C1 segment of cervical spinal cord (tissue), 14 donors: Measurements from ENCODE around the gene PCDH9.

Source experiments
- DNase-seq, 14 donors: peaks; one replicate each; lab custom pipeline; 2025; lab: John Stamatoyannopoulos, UW

The PCDH9 gene

DNA sequence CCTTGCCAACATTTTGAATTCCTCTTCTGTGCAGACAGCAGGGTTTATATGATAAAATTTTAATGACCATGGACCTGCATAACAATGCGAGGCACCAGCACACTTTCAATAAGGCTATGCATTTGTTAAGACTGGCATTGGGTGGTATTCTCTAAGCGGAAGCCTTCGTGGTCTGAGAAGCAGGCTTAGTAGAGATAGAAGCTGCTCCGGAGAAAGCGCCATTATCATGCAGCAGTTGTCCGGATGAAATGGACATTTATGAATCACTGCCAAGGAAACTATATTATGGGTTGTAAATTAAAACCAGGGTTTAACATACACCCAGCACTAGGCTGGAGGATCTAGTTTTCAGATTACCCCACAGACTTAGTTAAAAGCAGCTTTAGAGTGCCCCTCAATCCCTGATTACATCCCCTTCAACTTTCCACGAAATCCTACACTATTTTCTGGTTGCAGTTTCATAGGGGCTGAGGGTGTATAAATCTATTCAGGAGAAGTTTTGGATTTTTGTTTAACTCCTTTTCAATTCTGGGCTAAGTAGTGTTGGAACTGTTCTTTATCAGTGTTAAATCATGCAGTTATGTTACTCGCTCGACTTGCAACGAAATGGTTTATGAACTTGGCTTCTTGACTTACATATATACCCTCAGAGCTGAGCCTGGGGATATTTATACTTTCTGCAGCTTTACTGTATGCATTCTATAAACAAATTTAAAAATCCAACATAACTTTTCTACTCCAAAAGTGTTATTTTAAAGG is 193.3 kb downstream of the PCDH9 start:
- DNase-seq: peak in 3 of 14 donors; percentile 23 to 50 (median 30)

DNA sequence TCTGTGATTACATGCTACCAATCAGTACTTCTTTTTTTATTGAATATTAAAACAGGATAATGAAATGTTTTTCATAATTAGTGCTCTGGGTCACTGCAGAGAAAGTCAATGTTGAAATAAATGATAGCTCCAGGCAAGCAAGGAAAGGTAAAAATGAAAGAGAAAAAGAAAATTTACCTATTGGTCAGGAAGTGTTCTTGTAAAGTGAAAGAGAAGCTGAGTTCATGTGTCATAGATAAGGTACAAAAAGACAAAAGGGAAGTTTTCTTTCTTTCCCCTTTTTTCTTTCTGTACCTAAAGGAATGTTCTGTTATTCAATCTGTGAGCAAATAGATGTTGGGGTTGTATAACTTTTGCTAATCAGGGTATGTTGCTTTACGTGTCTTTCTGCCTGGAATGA is 197.0 kb downstream of the PCDH9 start:
- DNase-seq: no peak

DNA sequence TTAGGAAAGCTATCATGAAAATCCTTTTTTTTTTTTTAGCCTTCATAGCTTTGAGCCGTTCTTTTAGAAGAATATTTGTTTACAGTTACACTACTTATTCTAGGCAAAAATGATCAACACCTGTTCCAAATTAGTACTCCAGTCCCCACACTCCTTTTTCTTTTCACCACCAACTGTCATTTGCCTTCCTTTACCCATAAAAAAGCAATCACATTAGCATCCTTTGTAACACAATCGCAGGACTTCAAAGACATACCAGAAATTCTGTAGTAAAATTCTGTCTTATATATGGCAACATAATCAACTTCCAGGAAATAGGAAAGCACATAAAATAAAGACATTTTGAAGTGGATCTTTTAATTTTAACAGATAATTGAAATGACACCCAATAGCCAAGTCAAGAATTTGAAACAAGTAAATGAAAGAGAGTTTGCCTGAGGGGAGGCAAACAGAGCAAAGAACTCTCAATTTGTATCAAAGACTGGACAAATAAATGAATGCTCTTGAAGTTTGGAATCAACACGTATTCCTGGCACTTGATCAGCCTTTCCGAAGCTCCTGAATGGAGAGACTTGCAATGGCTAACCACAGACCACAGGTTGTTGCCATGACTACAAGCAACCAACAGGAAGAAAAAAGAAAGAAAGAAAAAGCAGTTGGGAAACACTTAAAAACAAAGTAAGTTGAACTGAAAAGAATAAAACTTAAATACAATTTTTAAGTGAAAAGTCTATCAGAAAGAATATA is 206.8 kb downstream of the PCDH9 start:
- no peak for DNase-seq

DNA sequence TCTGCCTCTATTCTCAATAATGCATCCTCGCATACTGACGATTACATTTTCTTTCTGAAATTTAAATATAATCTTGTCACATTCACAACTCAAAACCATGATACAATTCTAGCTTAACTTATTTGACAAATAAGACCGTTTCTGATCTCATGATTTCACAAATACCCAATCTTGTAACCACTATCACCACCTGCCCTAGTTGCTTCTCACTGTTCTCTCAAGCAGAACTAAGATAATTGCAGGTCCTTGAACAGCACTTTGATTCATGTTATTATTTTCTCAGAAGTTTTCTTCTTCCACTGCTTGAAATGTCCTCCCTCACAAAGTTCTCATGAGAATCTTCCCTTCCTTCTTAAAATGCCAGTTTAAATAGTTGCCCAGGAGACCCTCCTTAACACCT is 211.4 kb downstream of the PCDH9 start:
- no peak for DNase-seq

DNA sequence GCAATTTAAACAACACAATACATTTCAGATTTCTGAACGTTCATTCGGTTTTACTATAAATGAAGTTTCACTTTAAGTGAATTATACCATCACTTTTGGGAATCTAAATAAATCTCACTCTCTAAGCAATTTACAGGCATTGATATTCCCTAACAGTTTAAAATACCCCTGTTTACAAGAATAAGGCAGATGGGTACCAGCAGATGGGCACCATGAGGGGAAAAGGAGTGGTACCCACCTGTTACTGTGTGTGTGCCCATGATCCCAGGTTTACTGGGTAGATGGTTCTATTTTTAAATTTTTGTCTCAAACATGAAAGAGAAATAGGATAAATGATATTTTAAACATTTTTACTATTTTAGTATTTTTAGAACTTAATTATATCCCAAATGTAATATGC is 212.9 kb downstream of the PCDH9 start:
- no peak for DNase-seq

DNA sequence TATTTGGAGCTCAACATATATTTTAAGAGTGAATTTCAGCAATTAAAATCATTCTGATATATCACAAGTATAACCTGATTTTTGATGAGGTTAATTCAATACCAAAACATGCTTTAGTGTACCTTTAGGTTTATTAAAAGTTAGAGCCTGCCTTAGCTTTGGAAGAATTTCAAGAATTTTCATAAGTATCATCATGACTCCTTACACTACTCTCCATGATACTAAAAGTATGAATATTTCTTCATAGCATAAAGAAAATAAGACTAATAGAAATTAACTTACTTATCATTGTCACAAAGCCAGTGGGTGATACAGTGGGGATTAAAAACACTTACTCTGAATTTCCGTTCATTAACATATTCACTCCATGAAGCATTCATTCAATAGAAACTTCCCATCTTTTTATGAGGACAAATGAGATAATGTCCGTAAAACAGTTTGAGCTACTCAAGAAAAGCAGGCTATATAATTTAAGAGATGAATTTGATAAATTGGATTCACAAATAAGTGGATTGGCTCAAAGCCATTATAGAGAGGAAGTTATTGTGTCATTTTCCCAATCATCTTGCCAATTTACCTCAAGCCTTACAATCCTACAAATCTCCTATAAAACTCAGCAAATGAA is 214.0 kb downstream of the PCDH9 start:
- no peak for DNase-seq

DNA sequence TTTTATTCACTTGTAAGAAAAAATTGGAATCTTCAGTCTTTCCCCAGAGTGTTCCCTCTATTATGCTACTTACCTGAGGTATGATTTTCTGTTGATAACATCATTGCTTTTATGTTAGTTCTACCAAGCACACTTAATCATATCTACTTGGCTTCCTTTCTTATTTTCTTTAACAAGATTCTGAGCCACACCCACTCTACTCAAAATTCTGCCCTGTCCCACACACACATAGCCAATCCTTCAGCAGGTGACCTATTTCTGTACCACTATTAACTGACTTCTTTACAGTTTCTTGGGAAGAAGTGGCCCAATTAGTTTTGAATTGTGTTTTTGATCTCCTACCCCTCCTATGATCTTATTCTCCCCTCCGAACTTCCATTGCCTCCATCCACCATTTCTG is 215.7 kb downstream of the PCDH9 start:
- DNase-seq: no peak

DNA sequence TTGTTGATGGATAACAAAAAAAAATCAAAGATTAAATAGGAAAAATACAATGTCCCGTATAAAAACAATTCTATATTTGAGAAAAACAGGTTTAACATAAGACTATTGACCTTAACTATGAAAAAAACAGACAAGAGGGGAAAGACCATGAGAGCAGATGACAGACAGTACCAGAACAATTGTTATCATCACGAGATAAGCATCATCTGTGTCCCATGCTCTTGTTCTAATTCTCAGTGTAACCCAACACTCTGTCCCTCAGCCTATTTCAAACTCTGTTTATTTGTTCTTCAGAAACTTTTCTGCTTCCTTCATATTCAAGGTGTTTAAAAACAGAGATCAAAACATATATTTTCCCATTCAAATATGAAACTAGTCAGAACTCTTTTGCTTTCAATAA is 216.4 kb downstream of the PCDH9 start:
- no peak for DNase-seq

DNA sequence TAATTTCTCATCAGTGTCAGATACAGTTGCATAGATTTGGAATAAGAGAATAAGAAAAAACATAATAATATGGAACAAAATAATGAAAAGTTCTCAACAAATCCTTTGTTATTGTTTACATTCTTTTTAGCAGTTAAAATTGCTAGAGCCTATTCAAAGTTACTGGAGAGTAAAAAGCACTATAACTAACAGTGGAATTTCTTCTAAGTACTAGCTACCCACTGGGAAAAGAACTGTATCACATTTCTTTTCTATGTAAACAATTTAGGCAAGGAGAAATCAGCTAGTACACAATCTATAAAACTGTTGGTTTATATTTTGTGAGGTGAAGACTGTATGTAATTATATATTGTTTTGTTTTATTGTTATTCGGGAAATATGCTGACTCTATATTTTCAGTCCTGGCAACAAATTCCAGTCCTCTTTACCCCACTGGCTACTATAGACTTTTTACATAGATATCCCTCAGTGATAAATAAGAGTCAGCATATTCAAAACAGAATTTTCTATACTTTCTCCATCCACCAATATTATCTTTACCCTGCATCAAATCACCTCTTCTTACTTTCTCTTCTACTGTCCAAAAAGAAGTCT is 222.0 kb downstream of the PCDH9 start:
- no peak for DNase-seq

DNA sequence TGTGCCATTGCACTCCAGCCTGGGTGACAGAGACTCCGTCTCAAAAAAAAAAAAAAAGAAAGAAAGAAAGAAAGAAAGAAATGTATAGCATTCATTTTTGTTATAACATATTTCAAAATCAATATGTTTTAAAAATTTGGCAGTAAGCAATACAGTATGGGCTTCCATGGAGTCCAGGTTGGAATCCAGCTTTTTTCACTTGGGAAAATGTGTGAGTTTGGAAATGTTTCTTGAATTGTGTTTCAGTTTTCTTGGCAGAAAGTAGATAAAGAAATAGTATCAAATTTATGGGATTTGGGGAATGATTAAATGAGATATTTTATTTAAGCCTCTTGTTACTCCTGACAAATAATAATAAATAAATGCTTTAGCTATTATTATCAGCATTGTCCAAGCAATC is 225.6 kb downstream of the PCDH9 start:
- no peak for DNase-seq

DNA sequence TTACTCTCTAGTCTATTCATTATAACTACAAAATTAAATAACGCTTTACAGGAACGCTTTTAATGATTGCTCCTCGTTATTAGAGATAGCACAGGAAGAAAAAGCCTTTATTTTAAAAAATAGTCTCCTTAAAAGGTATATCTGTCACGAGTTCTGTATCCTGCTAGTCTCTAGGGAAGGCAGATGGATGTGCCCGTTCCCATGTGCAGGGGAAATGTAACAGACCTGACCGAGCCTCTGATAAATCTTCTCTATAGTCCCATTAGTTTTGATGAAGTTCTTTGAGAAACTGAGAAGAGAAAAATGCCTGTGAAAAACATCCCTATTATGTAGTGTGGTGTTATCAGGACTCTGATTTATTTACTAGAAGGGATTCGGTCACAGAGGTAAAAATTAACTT is 226.4 kb downstream of the PCDH9 start:
- DNase-seq: no peak

DNA sequence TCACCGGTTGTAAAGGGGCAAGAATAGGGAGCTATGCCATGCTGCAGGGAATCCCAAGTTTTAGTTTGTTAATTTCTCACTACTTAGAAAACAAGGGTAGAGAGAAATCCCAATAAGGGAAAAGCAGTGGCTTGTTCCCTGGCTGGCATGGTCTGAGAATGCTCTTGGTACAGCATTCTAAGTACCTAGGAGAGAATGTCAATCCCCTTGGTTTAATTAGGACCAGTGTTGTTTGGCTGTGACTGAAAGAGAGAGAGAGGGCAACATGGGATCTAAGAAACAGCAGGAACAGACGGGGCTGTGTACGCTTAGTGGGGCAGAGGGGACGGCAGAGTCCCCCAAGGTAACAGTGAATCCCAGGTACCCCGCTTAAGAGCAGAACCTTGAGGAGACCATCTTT is 228.8 kb downstream of the PCDH9 start:
- DNase-seq: no peak

DNA sequence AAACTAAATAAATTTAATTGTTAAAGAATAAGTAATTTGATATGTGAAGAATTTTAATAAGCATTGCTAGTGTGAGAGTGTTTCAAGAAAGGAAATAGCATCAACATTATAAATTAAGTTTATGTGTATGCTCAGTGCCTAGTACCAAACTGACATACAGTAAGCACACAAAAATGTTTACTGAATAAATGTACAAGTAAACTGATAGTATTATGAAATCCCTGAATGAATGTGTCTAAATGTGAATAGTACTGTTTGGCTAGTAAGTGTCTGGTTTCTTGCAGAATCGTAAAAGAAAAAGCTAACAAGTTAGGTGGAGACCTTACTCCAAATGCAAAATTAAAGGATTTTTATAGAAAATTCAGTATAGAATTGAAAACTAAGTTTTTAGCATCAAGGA is 233.6 kb downstream of the PCDH9 start:
- DNase-seq: no peak

DNA sequence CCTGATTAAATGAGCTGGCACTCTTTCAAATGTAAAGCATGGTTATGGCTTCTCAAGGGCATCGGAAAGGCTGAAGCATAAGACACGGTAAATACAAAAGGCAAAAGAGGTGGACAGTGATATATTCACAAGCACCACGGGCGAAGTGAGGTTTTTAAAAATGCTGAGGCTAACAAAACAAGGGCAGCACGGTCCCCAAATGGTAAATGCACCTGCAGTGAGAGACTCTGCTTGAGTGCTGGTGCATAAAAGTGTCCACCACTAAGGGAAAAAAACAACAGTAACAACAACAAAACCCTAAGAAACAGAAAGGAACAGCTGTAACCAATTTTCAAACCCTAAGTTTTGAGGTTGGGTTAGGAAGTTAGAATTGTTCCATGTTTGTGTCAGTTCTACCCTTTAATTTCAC is 234.9 kb downstream of the PCDH9 start:
- peak in 1 of 14 donors; percentile 35 for DNase-seq

DNA sequence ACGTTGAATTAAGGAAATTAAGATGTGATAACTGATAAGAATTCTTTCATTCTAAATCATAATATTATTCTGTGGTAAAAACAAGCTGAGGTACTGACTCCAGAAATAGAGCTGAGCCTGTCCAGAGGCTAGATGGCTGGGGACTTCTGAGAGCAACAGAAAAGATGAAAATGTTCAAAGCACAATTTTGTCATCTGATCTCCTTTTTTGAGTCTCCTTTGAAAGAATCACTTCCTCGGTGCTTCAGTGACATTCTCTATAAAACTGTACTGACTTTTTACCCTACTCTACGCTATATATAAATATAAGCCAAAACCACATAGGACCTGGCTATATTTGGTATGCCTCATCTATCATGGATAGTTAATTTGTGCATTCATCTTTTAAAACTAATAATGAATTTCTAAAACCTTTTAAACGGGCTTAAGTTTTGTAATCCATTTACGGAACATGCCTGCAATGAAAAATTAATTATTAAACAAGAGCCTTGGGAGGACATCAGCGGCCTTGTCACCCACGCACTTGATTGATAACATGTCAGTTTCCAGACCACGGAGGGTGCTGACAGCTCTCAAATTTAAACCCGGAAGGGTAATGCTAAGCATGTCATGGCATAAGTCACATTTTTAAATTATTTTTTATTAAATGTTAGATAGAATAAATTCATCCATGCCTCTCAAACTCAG is 235.5 kb downstream of the PCDH9 start:
- DNase-seq: peak in 1 of 14 donors; percentile 25

DNA sequence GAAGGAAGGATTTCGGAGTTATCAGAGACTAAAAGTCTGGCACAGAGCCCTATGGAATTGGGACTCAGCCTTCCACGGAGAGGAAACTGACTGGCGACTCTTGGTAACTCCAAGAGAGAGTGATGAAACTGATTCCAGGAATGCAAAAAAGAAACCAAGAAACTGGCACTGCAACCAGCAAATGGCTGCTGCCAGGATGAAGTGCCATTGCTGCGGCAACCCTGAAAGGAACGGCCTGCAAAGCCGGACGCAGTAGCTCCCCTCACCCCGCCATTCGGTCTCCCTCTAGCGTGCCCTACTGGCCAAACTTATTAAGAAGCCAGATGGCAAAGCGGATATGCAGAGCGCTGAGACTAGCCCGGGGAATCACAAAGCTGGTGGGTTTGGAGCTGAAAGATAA is 236.0 kb downstream of the PCDH9 start:
- peak; percentile 32 to 88 (median 79) for DNase-seq

DNA sequence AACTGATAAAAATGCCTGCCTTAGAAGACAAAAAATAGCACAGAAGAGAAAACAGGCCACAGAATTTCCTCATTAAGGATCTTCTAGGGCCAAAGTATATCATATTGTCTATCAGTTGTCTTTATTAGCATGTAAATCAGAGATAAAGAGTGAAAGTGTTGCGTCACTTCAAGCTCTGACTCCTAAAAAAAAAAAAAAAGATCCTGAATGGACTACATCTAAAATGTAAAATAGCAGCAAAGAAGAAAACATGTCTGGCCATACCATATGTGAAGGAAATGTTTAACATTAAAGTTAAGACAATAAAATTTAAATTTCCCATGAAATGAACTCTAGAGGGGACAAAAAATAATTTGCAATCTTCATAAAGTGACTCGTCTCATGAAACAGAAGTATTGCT is 237.4 kb downstream of the PCDH9 start:
- DNase-seq: no peak

DNA sequence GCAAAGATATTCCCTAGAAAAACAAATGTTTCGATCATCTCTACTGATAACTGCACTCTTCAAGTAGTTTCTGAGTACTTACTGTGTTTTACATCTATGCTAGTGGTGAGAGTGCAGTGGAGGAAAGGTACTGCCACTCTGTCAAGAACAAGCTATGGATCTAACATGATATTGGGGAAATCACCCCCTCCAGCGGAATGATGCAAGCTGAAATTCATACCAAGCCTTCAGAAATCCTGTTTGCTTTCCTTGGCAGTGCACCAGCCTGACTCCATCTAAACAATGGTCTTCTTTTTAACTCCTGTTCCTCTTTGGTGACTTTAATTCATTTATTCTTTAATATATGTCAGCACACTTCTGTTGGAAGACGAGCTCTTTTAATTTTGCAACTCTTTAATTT is 238.0 kb downstream of the PCDH9 start:
- peak in 5 of 14 donors; percentile 6 to 40 (median 27) for DNase-seq

DNA sequence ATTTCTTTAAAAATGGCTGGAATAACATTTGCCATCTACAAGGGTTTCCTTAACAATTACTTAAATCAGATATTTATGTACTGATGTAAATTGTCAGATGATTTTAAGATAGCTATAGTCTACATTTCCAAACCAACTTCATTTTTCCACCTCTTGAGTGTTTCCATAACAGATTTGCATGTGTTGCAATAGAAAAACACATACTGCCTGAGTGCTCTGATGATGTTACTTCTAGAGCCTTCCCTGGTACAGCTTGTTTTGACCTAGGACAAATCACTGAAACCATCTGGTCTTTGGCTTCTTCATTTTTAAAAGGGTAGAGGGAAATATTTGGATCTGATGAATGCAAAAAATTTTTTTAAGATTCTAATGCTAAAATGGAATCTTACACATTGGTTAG is 245.9 kb downstream of the PCDH9 start:
- no peak for DNase-seq

DNA sequence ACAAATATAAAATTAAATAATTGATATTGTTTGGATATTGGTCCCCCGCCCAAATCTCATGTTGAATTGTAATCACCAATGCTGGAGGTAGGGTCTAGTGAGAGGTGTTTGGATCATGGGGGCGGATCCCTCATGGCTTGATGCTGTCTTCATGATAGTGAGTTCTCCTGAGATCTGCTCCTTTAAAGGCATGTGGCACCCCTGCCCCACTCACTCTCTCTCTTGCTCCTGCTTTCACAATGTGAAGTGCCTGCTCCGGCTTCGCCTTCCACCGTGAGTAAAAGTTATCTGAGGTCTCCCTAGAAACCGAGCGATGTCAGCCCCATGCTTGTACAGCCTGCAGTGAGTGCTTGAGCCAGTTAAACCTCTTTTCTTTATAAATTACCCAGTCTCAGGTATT is 248.2 kb downstream of the PCDH9 start:
- DNase-seq: no peak

DNA sequence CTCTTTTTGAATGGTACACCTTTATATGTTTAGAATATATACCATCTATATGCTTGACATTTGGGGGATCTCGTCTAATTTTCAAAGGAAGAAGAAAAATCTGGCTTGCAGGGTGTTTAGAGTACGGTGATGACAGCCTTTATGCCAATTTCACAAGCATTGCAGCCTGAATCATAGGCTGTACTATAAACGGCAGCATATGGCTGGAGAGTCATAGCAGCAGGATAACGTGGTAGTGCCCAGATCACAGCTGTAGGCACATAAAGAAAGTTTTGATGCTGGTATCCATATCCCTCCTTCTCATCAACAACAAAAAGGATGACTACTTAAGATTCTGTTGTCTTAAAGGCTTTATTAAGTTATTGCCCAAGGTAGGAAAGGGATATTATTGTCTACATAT is 253.0 kb downstream of the PCDH9 start:
- DNase-seq: no peak

DNA sequence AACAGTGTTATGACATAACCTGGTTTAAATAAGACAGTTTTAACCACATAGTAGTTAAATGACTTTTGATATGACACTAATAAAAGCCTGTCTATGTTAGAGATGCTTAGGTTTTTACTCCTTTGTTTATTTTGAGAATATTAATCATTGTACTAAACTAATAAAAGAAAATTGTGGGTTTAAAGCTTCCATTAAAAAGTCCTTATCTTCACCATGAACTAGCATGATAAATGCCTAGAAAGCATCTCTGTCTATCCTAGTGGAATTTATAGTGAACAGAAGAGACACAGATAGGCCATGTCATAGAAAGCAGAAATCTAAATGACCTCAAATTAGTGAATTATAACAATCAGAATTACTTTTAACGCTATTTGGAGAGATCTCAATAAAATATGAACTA is 255.2 kb downstream of the PCDH9 start:
- DNase-seq: no peak
